WI38 (cell line): ENCODE data around the gene TCF12.

ENCODE experiments used
- H3K4me3 ChIP-seq: 2 replicates; pipeline ENCODE4 v1.5.1; 2011; ENCODE audit warnings: low read depth, mild to moderate bottlenecking, control low read depth, low read length
- CTCF ChIP-seq: IDR thresholded peaks from 2 replicates; pipeline ENCODE4 v1.5.1; 2012; ENCODE audit warnings: low read depth, mild to moderate bottlenecking, control low read depth, low read length

TCF12 gene

GRCh38 chr15:57114070-57114469 lies 195.6 kb downstream of the TCF12 start:
- no peak overlapping the region for H3K4me3 ChIP-seq
- no peak for TF ChIP-seq CTCF

- TF ChIP-seq CTCF = no peak
- H3K4me3 ChIP-seq = no peak overlapping the region
Measured at GRCh38 chr15:57118013-57118799, 199.8 kb downstream of the TCF12 start.

- no peak overlapping the region for H3K4me3 ChIP-seq
- TF ChIP-seq CTCF = no peak
Measured at GRCh38 chr15:57122080-57122840, 203.8 kb downstream of the TCF12 start.

GRCh38 chr15:57124036-57124435 lies 205.6 kb downstream of the TCF12 start:
- TF ChIP-seq CTCF = no peak
- H3K4me3 ChIP-seq = no peak overlapping the region

GRCh38 chr15:57129064-57129463 lies 210.6 kb downstream of the TCF12 start:
- TF ChIP-seq CTCF = no peak
- no peak overlapping the region for H3K4me3 ChIP-seq

DNA sequence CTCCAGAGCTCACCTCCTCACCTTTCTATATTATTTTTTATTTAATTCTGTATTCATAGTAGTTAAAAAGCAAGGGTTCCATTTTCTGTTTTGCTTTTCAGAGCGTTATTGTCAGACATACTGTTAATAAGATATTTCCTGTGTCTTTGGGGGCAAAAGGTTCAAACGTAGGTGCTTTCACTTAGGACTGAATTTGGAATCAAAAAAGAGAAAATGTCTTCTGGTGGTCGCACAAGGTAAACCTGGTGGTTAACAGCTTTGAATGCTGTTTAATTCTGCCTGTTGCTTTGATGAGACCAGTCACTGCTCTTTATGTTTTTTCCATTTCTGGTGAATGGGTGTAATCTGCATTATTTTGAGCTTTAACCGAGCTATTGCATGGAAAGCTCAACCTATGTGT lies 212.5 kb downstream of the TCF12 start:
- TF ChIP-seq CTCF = no peak
- H3K4me3 ChIP-seq = no peak overlapping the region
